PFSK-1 (cell line): Measurements from ENCODE around the gene FAM174C.

ENCODE experiments used
- POLR2AphosphoS5 ChIP-seq: IDR thresholded peaks from 2 replicates; pipeline ENCODE4 v1.6.1; 2012; ENCODE audit warnings: low read depth, mild to moderate bottlenecking, control low read depth, low read length, moderate library complexity
- SIN3A ChIP-seq: IDR thresholded peaks from 2 replicates; pipeline ENCODE4 v1.6.1; 2012; ENCODE audit warnings: mild to moderate bottlenecking, low read length, moderate library complexity, borderline replicate concordance; ENCODE audit not compliant: insufficient read depth
- TF ChIP-seq, protein P1 (sequence below), 2 experiments: IDR thresholded peaks; 2 replicates each; pipeline versions ENCODE4 v1.6.1 to v1.8.0; 2011 to 2012; ENCODE audit warnings: low read depth in 2 of 2, low read length in 2 of 2, control low read depth in 1 of 2, inconsistent platforms in 1 of 2, mild to moderate bottlenecking in 1 of 2, moderate library complexity in 1 of 2; ENCODE audit not compliant: insufficient read depth in 1 of 2

DNA sequence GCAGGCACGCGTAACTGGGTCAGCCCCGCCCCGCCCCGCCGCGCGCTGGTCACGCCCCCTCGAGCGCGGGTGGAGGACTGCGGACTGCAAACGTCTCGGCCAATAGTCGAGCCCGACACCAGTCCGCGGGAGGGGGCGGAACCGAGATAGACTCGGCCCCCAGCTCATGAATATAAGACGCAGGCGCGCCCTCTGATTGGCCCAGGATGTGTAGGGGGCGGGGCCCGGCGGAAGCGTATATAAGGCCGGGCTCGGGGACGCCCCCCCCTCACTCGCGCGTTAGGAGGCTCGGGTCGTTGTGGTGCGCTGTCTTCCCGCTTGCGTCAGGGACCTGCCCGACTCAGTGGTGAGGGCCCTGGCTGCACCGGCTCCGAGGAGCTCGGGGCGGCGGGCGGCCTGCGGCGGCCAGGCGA is 6.3 kb upstream of the FAM174C start, which contains the start of gene CIRBP:
- TF ChIP-seq POLR2AphosphoS5 (peak; percentile 98), SIN3A (peak; percentile 17; the same call in 1 of the 2 replicates)
- TF ChIP-seq, protein P1, sequence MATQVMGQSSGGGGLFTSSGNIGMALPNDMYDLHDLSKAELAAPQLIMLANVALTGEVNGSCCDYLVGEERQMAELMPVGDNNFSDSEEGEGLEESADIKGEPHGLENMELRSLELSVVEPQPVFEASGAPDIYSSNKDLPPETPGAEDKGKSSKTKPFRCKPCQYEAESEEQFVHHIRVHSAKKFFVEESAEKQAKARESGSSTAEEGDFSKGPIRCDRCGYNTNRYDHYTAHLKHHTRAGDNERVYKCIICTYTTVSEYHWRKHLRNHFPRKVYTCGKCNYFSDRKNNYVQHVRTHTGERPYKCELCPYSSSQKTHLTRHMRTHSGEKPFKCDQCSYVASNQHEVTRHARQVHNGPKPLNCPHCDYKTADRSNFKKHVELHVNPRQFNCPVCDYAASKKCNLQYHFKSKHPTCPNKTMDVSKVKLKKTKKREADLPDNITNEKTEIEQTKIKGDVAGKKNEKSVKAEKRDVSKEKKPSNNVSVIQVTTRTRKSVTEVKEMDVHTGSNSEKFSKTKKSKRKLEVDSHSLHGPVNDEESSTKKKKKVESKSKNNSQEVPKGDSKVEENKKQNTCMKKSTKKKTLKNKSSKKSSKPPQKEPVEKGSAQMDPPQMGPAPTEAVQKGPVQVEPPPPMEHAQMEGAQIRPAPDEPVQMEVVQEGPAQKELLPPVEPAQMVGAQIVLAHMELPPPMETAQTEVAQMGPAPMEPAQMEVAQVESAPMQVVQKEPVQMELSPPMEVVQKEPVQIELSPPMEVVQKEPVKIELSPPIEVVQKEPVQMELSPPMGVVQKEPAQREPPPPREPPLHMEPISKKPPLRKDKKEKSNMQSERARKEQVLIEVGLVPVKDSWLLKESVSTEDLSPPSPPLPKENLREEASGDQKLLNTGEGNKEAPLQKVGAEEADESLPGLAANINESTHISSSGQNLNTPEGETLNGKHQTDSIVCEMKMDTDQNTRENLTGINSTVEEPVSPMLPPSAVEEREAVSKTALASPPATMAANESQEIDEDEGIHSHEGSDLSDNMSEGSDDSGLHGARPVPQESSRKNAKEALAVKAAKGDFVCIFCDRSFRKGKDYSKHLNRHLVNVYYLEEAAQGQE (IDR thresholded peaks at IDR 0.05; ENCODE audit: insufficient read depth in 1 of 2, low read depth in 2 of 2, low read length in 2 of 2), result peak in 1 of 2 experiments; percentile 30; a peak in 1 of 4 replicates
